Upper lobe of left lung (tissue), 4 donors: ENCODE data around the gene NPS.

Experiments used
- EP300 ChIP-seq, 4 donors: sonication (generic); formaldehyde crosslinking; IDR thresholded peaks; one replicate each; pipeline ENCODE4 v1.5.1; 2017; ENCODE audit warnings: antibody characterized with exemption in 4 of 4, control low read depth in 2 of 4
- POLR2A ChIP-seq, 4 donors: fragments of 450-650 bp; IDR thresholded peaks; one replicate each; pipeline ENCODE4 v1.5.1; 2016 to 2017; ENCODE audit warnings: antibody characterized with exemption in 4 of 4, mild to moderate bottlenecking in 2 of 4
- TF ChIP-seq, protein P1 (sequence below), 6 experiments: fragments of 450-650 bp in 4 of 6; fragments of 200-600 bp in 2 of 6; sonication (generic) in 2 of 6; IDR thresholded peaks; one replicate each; pipeline ENCODE4 v1.5.1; 2016 to 2019; ENCODE audit warnings: antibody characterized with exemption in 6 of 6

DNA sequence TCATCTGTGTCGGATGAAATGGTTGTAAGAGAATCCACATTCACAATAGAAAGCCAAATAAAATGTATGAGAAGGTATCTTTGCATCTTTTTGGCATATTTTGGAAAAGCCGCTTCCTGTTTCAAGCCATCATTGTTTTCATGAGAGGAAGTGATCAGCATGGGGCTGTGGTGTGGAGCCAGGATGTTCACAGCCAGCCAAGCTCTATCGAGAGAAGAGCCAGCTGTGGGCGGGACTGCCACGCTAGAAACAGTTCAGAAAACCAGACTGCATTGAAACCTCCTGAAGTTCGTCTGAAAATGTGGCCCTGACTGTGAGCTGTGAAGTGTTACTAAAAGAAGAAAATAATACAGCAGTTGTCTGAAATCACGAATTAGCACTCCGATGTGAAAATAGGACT is 21.2 kb upstream of the NPS start:
- TF ChIP-seq, protein P1, sequence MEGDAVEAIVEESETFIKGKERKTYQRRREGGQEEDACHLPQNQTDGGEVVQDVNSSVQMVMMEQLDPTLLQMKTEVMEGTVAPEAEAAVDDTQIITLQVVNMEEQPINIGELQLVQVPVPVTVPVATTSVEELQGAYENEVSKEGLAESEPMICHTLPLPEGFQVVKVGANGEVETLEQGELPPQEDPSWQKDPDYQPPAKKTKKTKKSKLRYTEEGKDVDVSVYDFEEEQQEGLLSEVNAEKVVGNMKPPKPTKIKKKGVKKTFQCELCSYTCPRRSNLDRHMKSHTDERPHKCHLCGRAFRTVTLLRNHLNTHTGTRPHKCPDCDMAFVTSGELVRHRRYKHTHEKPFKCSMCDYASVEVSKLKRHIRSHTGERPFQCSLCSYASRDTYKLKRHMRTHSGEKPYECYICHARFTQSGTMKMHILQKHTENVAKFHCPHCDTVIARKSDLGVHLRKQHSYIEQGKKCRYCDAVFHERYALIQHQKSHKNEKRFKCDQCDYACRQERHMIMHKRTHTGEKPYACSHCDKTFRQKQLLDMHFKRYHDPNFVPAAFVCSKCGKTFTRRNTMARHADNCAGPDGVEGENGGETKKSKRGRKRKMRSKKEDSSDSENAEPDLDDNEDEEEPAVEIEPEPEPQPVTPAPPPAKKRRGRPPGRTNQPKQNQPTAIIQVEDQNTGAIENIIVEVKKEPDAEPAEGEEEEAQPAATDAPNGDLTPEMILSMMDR (IDR thresholded peaks at IDR 0.05): no peak
- TF ChIP-seq POLR2A (IDR thresholded peaks at IDR 0.05) (no peak), EP300 (IDR thresholded peaks at IDR 0.05) (no peak)
